KBM-7 (cell line): ENCODE results near the gene LYPD1.

Source experiments
- DNase-seq: peaks from one replicate; pipeline ENCODE4 v3.0.0-alpha.2; 2015
- in situ Hi-C: fragments of 300-500 bp; cut with MboI; formaldehyde crosslinking; loops from 2 replicates; pipeline ENCODE4 v1.14.3; 2020; ENCODE audit warnings: low sequenced_read_pairs, low pct_unique_long_range_greater_than_20kb, mixed read lengths

Gene LYPD1

DNA sequence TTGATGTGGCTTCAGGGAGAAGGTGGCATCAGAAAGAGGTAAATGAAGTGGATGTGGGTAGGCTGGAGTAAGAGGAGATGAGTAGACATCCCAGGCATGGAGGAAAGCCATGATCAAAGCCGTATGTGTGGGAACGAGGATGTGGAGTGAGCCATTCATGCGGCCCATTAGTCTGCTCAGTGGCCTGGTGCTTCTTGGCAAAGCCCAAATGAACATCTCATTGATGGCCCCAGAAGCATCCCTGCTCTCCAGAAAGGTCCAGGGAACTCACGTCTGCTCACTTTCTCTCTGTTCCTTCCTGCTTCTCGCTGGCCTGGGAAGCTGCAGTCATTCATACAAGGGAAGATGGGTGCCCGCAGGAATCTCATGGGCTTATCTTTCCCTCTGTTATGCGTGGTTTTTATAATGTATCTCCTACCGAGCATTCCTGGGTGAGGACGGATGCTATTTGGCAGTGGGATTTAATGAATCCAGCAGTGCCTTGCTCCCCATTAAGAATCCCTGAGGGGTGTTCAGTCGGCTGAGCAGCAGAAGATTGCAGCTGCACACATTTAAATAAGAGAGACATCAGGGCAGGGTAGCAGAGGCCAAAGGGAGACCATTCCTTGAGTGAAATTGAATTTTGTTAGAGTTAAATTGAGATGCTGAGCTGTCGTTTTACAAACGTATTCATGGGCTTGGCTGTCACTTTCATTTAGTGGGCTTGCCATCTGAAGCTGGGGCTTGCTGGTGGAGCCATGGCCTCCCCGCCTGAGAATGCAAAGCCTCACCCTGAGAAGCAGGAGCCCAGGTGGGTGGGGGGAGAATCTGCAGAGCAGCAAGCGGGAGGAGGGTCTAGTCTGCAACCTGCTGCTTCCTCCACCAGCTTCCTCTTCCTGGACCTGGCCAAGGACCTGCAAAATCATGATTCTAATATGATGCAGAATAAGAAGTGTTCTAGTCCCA lies 64.5 kb downstream of the LYPD1 start:
- in situ Hi-C loops, result no loop called here
- no peak for DNase-seq

DNA sequence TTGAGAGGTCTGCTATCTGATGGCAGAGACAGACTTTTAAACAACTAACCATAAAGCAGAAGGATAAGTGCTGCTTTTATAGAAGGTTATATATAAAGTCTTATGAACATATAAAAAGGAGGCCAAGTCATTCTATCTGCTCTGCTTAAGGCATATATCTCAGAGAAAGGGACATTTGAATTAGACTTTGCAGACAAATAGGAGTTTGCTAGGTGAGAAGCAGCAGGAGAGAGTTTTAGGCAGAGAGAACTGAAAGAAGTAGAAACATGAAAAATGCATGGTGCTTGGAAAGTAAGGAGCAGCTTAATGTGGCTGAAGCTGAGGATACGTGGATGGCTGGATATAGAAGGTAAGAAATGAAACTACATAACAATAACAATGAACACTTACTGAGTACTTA lies 65.4 kb downstream of the LYPD1 start:
- in situ Hi-C loops, result no loop called here
- no peak for DNase-seq

DNA sequence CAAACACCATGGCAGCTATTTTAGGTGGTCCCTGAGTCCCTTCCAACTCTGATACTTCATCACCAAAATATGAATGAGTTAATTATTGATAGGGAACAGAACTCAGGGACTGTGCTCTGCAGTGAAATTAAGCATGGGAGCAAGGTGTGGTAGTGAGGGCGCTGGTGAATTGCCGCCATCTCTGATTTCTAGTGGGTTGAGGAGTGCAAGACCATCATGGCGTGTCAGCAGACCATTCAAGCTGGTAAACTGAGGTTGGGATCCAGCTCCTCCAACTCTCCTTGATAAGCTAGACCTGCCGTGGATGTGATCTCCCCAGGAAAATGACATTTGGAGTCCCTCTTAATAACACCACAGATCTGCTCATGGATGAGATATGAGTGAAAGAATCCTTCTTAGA lies 70.4 kb downstream of the LYPD1 start:
- in situ Hi-C loops, result no loop called here
- no peak for DNase-seq

DNA sequence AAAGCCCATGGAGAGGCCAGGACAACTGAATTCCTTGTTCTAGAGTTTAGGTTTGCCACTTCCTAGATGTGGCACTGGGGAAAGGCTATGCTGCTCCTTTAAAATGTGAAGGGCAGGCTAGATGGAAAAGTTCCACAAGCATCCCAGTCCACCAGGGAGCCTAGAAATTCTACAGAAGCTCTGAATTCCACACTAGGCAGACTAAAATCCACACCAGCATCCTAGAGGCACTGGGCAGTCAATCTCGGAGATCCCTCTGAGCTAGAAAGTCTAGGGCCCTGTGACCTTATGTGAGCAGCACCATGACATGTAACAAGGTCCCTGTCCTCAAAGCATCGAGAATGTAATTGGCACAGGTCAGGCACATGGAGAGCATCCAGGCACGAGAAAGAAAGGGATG lies 71.5 kb downstream of the LYPD1 start:
- DNase-seq, result no peak
- in situ Hi-C loops, result no loop called here

DNA sequence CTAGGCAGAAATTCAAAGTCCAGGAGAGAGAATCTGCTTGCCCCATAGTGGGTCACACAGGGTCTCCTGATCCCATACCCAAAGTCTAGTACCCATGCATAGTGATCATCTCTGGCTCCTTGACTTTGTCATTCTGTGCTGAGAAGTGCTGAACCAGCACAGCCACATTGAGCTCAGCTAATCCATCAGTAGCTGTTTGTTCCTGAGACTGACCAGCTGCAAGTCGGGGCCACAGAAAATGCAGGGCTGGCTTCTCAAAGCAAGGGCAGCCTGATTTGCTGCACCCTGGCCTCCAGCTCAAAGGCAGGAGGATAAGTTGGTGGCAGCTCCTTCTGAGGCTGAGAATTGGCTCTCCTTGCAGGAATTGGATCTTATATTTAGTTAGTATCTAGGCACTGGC lies 72.2 kb downstream of the LYPD1 start:
- in situ Hi-C loops, result no loop called here
- DNase-seq, result no peak

DNA sequence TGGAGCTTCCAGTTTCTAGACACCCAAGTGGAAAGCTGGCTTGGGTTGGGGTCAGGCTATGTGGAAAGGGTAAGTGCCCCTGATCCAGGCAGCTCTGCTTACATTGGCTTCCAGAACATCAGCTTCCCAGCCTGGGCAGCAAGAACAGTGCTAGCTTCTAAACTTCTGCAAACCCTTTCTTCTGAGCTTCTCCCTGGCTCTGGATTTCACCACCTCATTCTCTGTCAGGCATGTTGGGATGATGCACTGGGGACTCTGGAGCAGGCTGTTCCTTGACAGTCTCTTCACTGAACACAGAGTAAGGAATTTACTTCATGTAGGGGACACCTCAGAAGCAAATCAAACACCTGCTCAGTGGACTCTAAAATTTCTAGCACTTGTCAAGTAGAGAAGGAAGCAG lies 72.8 kb downstream of the LYPD1 start:
- in situ Hi-C loops, result no loop called here
- DNase-seq, result no peak

DNA sequence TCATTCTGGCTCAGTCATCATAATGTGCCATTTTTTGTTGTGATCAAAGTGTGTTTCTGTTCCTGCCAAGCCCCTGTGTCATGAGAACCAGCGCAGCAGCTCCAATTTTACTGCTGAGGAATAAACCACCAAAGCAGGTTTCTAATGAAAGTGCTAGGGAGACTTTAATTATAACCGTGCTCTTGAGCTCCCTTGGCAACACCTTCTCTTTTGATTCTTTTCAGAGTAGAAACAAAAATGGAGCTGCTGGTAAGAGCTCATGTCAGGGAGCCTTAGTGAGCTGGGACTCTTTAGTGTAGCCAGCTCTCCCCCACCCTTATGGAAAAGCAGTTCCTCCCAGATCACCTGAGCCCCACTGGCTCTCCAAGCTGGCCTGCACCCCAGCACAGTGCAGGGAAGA lies 74.3 kb downstream of the LYPD1 start:
- no peak for DNase-seq
- in situ Hi-C loops, result no loop called here

DNA sequence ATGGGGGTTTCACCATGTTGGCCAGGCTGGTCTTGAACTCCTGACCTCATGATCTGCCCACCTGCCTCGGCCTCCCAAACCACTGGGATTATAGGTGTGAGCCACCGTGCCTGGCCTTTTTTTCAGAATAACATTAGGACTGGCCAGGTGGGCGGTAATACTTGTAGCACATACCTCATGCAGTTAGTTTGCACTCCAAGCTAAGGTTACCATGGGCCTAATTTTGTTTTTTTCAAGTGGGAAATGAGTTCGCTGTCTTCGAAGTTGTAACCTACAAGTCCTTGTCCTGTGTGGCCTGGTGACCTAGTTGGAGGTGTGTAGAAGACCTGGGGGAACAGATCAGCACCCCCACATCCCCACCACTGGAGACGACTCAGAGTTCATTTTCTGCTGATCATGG lies 74.8 kb downstream of the LYPD1 start:
- no peak for DNase-seq
- in situ Hi-C loops, result no loop called here
